Neural crest cell (in vitro differentiated cells): Measurements from ENCODE around the gene MFAP4. TPM values are rescaled to one million over a fixed set of nuclear protein-coding genes. Genes with fewer than 3 reads are reported as not detected.

ENCODE experiments used
- DNase-seq: peaks from one replicate; pipeline ENCODE4 v3.0.0; 2021; ENCODE audit warnings: low read depth, mixed read lengths, low spot score
- H3K27ac Mint-ChIP-seq: one replicate; pipeline ENCODE4 v1.8.0; 2021; ENCODE audit warnings: mild to moderate bottlenecking, mixed read lengths; ENCODE audit not compliant: unreplicated experiment
- H3K27me3 Mint-ChIP-seq: 2 replicates; pipeline ENCODE4 v1.8.0; 2021; ENCODE audit warnings: low read depth, mild to moderate bottlenecking, mixed read lengths
- H3K36me3 Mint-ChIP-seq: 2 replicates; pipeline ENCODE4 v1.8.0; 2021; ENCODE audit warnings: low read depth, mild to moderate bottlenecking, mixed read lengths
- H3K4me1 Mint-ChIP-seq: 2 replicates; pipeline ENCODE4 v1.8.0; 2021; ENCODE audit warnings: mixed read lengths
- H3K4me3 Mint-ChIP-seq: one replicate; pipeline ENCODE4 v1.8.0; 2021; ENCODE audit warnings: mild to moderate bottlenecking, mixed read lengths
- H3K9me3 Mint-ChIP-seq: 2 replicates; pipeline ENCODE4 v1.8.0; 2021; ENCODE audit warnings: mixed read lengths
- CTCF ChIP-seq: fragments of 200-600 bp; sonication (generic); conservative IDR thresholded peaks from 2 replicates; pipeline ENCODE4 v1.5.0; 2021; ENCODE audit warnings: antibody characterized with exemption, mild to moderate bottlenecking
- long read RNA-seq: library from polyadenylated mRNA; unstranded; transcript quantifications from one replicate; pipeline ENCODE4 v2.0.0, GENCODE V29; 2020
- total RNA-seq: library from RNA; stranded (reverse); gene quantifications from 2 replicates; pipeline ENCODE4 v1.2.1, GENCODE V29; 2021

The MFAP4 gene
- 0.26 and 0.43 TPM in 2 replicates for total RNA-seq
- long read RNA-seq: 0 reads

GRCh38 chr17:19386974-19387920 is at the start of gene MFAP4:
MFAP4 (minus strand) TSS chr17:19387190; CDS start chr17:19387155, 35 bp downstream.
- Mint-ChIP-seq H3K9me3 (no peaks in the 10 kb centered on the region), H3K36me3 (peaks cover 5% of the 10 kb centered on the region), H3K27ac (peak within 1 kb of the TSS; percentile 75), H3K4me1 (peaks cover 20% of the 10 kb centered on the region), H3K27me3 (no peaks in the 10 kb centered on the region), H3K4me3 (peak within 1 kb of the TSS; percentile 58)
- no peak for DNase-seq
- no peak for TF ChIP-seq CTCF

GRCh38 chr17:19433727-19434340 is 46.8 kb upstream of the MFAP4 start:
- H3K4me3 Mint-ChIP-seq: no peak overlapping the region
- H3K27ac Mint-ChIP-seq: no peak overlapping the region
- H3K27me3 Mint-ChIP-seq: peaks cover under 1% of the 10 kb centered on the region
- DNase-seq: no peak
- no peak for TF ChIP-seq CTCF
- H3K4me1 Mint-ChIP-seq: peaks cover 12% of the 10 kb centered on the region
- no peaks in the 10 kb centered on the region for H3K36me3 Mint-ChIP-seq
- H3K9me3 Mint-ChIP-seq: no peaks in the 10 kb centered on the region

- Mint-ChIP-seq H3K36me3 (no peaks in the 10 kb centered on the region), H3K9me3 (no peaks in the 10 kb centered on the region), H3K4me3 (no peak overlapping the region), H3K27me3 (no peaks in the 10 kb centered on the region), H3K27ac (no peak overlapping the region), H3K4me1 (peaks cover 12% of the 10 kb centered on the region)
- TF ChIP-seq CTCF: no peak
- no peak for DNase-seq
Measured at GRCh38 chr17:19433255-19433654, 46.3 kb upstream of the MFAP4 start.

GRCh38 chr17:19431691-19432090 is 44.7 kb upstream of the MFAP4 start:
- H3K27me3 Mint-ChIP-seq: no peaks in the 10 kb centered on the region
- H3K27ac Mint-ChIP-seq: no peak overlapping the region
- H3K9me3 Mint-ChIP-seq: no peaks in the 10 kb centered on the region
- H3K36me3 Mint-ChIP-seq: no peaks in the 10 kb centered on the region
- H3K4me3 Mint-ChIP-seq: no peak overlapping the region
- TF ChIP-seq CTCF: no peak
- DNase-seq: no peak
- H3K4me1 Mint-ChIP-seq: peaks cover 9% of the 10 kb centered on the region

GRCh38 chr17:19426631-19427030 is 39.6 kb upstream of the MFAP4 start:
- Mint-ChIP-seq H3K27ac (no peak overlapping the region), H3K4me3 (no peak overlapping the region), H3K4me1 (peaks cover 2% of the 10 kb centered on the region), H3K36me3 (no peaks in the 10 kb centered on the region), H3K9me3 (no peaks in the 10 kb centered on the region), H3K27me3 (no peaks in the 10 kb centered on the region)
- no peak for TF ChIP-seq CTCF
- no peak for DNase-seq
